IMR-90 (cell line): ENCODE results near the gene PRKACG. TPM values are rescaled to one million over a fixed set of nuclear protein-coding genes. Genes with fewer than 3 reads are reported as not detected.

ENCODE experiments used
- ATAC-seq: fragments of 200-7000 bp; cut with Tn5 transposase; 2 replicates; pipeline ENCODE4 v1.9.1; 2020; ENCODE audit warnings: low read depth, mild to moderate bottlenecking, moderate library complexity
- BruUV-seq: library from RNA; stranded (reverse); fragments of 400-500 nt; replicated peaks from 2 replicates; lab custom pipeline; 2021; lab: Mats Ljungman, UMichigan
- CTCF ChIA-PET: fragments of 300-600 bp; formaldehyde crosslinking; extraction: SDS; loops from one replicate; lab custom pipeline; 2021; ENCODE audit warnings: antibody characterized with exemption; lab: Yijun Ruan, JAX
- POLR2A ChIA-PET: fragments of 300-600 bp; sonication (Branson Sonifier 250); formaldehyde crosslinking; loops from one replicate; lab custom pipeline; 2022; ENCODE audit warnings: antibody characterized with exemption; ENCODE audit not compliant: unreplicated experiment; lab: Charles Lee
- DNase-seq: peaks from one replicate; pipeline ENCODE4 v3.0.0; 2013
- H2AFZ ChIP-seq: replicated peaks from 2 replicates; pipeline ENCODE3; 2013; ENCODE audit warnings: low read length, mild to moderate bottlenecking; ENCODE audit not compliant: poor library complexity
- H2AK5ac ChIP-seq: 2 replicates; pipeline ENCODE4 v1.6.1; 2013; ENCODE audit warnings: low read depth, low read length, inconsistent platforms
- H2AK9ac ChIP-seq: replicated peaks from 2 replicates; pipeline ENCODE3; 2013; ENCODE audit warnings: mild to moderate bottlenecking, low read depth, low read length, moderate library complexity; ENCODE audit not compliant: poor library complexity
- H2BK120ac ChIP-seq: 2 replicates; pipeline ENCODE4 v1.6.1; 2013; ENCODE audit warnings: low read depth, low read length, inconsistent platforms
- H2BK15ac ChIP-seq: 3 replicates; pipeline ENCODE4 v1.6.1; 2013; ENCODE audit warnings: low read depth, low read length, inconsistent platforms
- H2BK20ac ChIP-seq: 2 replicates; pipeline ENCODE4 v1.6.1; 2013; ENCODE audit warnings: low read depth, mild to moderate bottlenecking, inconsistent platforms, low read length, moderate library complexity
- H2BK5ac ChIP-seq: 2 replicates; pipeline ENCODE4 v1.6.1; 2013; ENCODE audit warnings: mild to moderate bottlenecking, low read depth, low read length, inconsistent platforms; ENCODE audit not compliant: poor library complexity, severe bottlenecking
- H3K14ac ChIP-seq: replicated peaks from 2 replicates; pipeline ENCODE4 v1.6.1; 2013; ENCODE audit warnings: low read depth, low read length, inconsistent platforms
- H3K18ac ChIP-seq: 2 replicates; pipeline ENCODE4 v1.6.1; 2013; ENCODE audit warnings: low read depth, low read length, control low read depth
- H3K23ac ChIP-seq: 2 replicates; pipeline ENCODE4 v1.6.1; 2013; ENCODE audit warnings: low read depth, low read length, inconsistent platforms
- H3K27ac ChIP-seq: 2 replicates; pipeline ENCODE4 v1.5.1; 2013; ENCODE audit warnings: mild to moderate bottlenecking, control low read depth, low read length; ENCODE audit not compliant: insufficient read depth
- H3K27me3 ChIP-seq: 2 replicates; pipeline ENCODE4 v1.6.1; 2013; ENCODE audit warnings: low read length; ENCODE audit not compliant: control insufficient read depth, insufficient read depth
- H3K36me3 ChIP-seq: 2 replicates; pipeline ENCODE4 v1.6.1; 2013; ENCODE audit warnings: low read length, mixed read lengths; ENCODE audit not compliant: control insufficient read depth, insufficient read depth
- H3K4ac ChIP-seq: 2 replicates; pipeline ENCODE4 v1.6.1; 2013; ENCODE audit warnings: low read depth, low read length, inconsistent platforms
- H3K4me1 ChIP-seq: 2 replicates; pipeline ENCODE4 v1.6.1; 2013; ENCODE audit warnings: low read length, mixed read lengths; ENCODE audit not compliant: control insufficient read depth, insufficient read depth
- H3K4me2 ChIP-seq: 2 replicates; pipeline ENCODE4 v1.6.1; 2013; ENCODE audit warnings: low read depth, mild to moderate bottlenecking, control low read depth, low read length, moderate library complexity
- H3K4me3 ChIP-seq: 2 replicates; pipeline ENCODE4 v1.5.1; 2013; ENCODE audit warnings: low read depth, mild to moderate bottlenecking, control low read depth, low read length, moderate library complexity; ENCODE audit not compliant: insufficient read depth
- H3K56ac ChIP-seq: 2 replicates; pipeline ENCODE4 v1.6.1; 2013; ENCODE audit warnings: low read length, inconsistent platforms; ENCODE audit not compliant: insufficient read depth; ENCODE audit errors: extremely low read depth
- H3K79me1 ChIP-seq, 2 experiments: 2 replicates each; pipeline ENCODE4 v1.6.1; 2013; ENCODE audit warnings: low read length in 2 of 2, inconsistent platforms in 1 of 2, low read depth in 1 of 2
- H3K9ac ChIP-seq: 2 replicates; pipeline ENCODE4 v1.6.1; 2013; ENCODE audit warnings: low read depth, low read length, control low read depth
- H3K9me1 ChIP-seq: 2 replicates; pipeline ENCODE4 v1.6.1; 2013; ENCODE audit warnings: low read length, inconsistent platforms; ENCODE audit not compliant: insufficient read depth
- H3K9me3 ChIP-seq: 2 replicates; pipeline ENCODE4 v1.6.1; 2013; ENCODE audit warnings: low read length; ENCODE audit not compliant: control insufficient read depth, insufficient read depth
- H4K20me1 ChIP-seq: 2 replicates; pipeline ENCODE4 v1.6.1; 2013; ENCODE audit warnings: low read length, inconsistent platforms; ENCODE audit not compliant: insufficient read depth
- H4K5ac ChIP-seq: 2 replicates; pipeline ENCODE4 v1.6.1; 2013; ENCODE audit warnings: mild to moderate bottlenecking, low read depth, low read length, control low read depth
- H4K8ac ChIP-seq, 2 experiments: 2 replicates each; pipeline ENCODE4 v1.6.1; 2013; ENCODE audit warnings: low read depth in 2 of 2, low read length in 2 of 2, control low read depth in 1 of 2, inconsistent platforms in 1 of 2
- H4K91ac ChIP-seq: 2 replicates; pipeline ENCODE4 v1.6.1; 2013; ENCODE audit warnings: low read depth, low read length, inconsistent platforms; ENCODE audit not compliant: insufficient read depth
- BHLHE40 ChIP-seq: fragments of 150-350 bp; IDR thresholded peaks from 2 replicates; pipeline ENCODE4 v1.6.1; 2016; ENCODE audit warnings: mild to moderate bottlenecking, low read depth, low read length
- CEBPB ChIP-seq: IDR thresholded peaks from 2 replicates; pipeline ENCODE4 v1.6.1; 2012; ENCODE audit warnings: low read depth, low read length, improper control_type of control experiment
- CHD1 ChIP-seq: IDR thresholded peaks from 2 replicates; pipeline ENCODE4 v1.6.1; 2012; ENCODE audit warnings: low read depth, low read length, improper control_type of control experiment
- CTCF ChIP-seq: conservative IDR thresholded peaks from 2 replicates; pipeline ENCODE4 v1.5.1; 2012; ENCODE audit warnings: mild to moderate bottlenecking, low read depth, low read length, improper control_type of control experiment
- ELK1 ChIP-seq: fragments of 150-350 bp; IDR thresholded peaks from 2 replicates; pipeline ENCODE4 v1.6.1; 2016; ENCODE audit warnings: low read depth, mild to moderate bottlenecking, low read length, moderate library complexity, borderline replicate concordance
- FOS ChIP-seq: fragments of 150-350 bp; IDR thresholded peaks from 2 replicates; pipeline ENCODE4 v1.6.1; 2016; ENCODE audit warnings: low read depth, low read length
- MAFK ChIP-seq: IDR thresholded peaks from 2 replicates; pipeline ENCODE4 v1.6.1; 2012; ENCODE audit warnings: low read depth, low read length, improper control_type of control experiment
- MAZ ChIP-seq: IDR thresholded peaks from 2 replicates; pipeline ENCODE4 v1.6.1; 2012; ENCODE audit warnings: low read depth, mild to moderate bottlenecking, low read length, improper control_type of control experiment, moderate library complexity, borderline replicate concordance
- MXI1 ChIP-seq: IDR thresholded peaks from 2 replicates; pipeline ENCODE4 v1.6.1; 2012; ENCODE audit warnings: low read depth, mild to moderate bottlenecking, low read length, moderate library complexity, borderline replicate concordance
- NFE2L2 ChIP-seq: fragments of 150-350 bp; IDR thresholded peaks from 2 replicates; pipeline ENCODE4 v1.6.1; 2016; ENCODE audit warnings: low read depth, mild to moderate bottlenecking, low read length
- POLR2A ChIP-seq: IDR thresholded peaks from 2 replicates; pipeline ENCODE4 v1.6.1; 2012; ENCODE audit warnings: mild to moderate bottlenecking, low read depth, low read length
- RAD21 ChIP-seq: IDR thresholded peaks from 2 replicates; pipeline ENCODE4 v1.6.1; 2012; ENCODE audit warnings: low read length, improper control_type of control experiment
- RCOR1 ChIP-seq: IDR thresholded peaks from 2 replicates; pipeline ENCODE4 v1.6.1; 2012; ENCODE audit warnings: mild to moderate bottlenecking, low read length, improper control_type of control experiment; ENCODE audit not compliant: insufficient replicate concordance
- RFX5 ChIP-seq: IDR thresholded peaks from 2 replicates; pipeline ENCODE4 v1.8.0; 2012; ENCODE audit warnings: low read depth, mild to moderate bottlenecking, low read length, moderate library complexity
- SMC3 ChIP-seq: fragments of 150-350 bp; IDR thresholded peaks from 2 replicates; pipeline ENCODE4 v1.6.1; 2016; ENCODE audit warnings: low read depth, mild to moderate bottlenecking, antibody characterized with exemption, low read length, moderate library complexity
- USF2 ChIP-seq: fragments of 150-350 bp; IDR thresholded peaks from 2 replicates; pipeline ENCODE4 v1.6.1; 2017; ENCODE audit warnings: mild to moderate bottlenecking, antibody characterized with exemption, low read length, low read depth
- WGBS, 2 experiments: methylation state at CpG; one replicate each; pipeline versions ENCODE4 v1.1.5 to v1.1.7; 2013; ENCODE audit warnings: missing lambda C conversion rate in 2 of 2; ENCODE audit not compliant: insufficient read length in 1 of 2; ENCODE audit errors: extremely low coverage in 2 of 2; 5-methylcytosine and 5-hydroxymethylcytosine counted together
- dilution Hi-C: fragments of 300-500 bp; cut with HindIII; formaldehyde crosslinking; loops from one replicate; pipeline ENCODE4 v1.14.3; 2018; ENCODE audit warnings: low sequenced_read_pairs; ENCODE audit not compliant: unreplicated experiment
- in situ Hi-C: fragments of 300-500 bp; cut with MboI; formaldehyde crosslinking; loops from 3 replicates; pipeline ENCODE4 v1.14.3; 2019; ENCODE audit warnings: low sequenced_read_pairs, inconsistent platforms, mixed read lengths
- intact Hi-C: fragments of 100-400 bp; cut with micrococcal nuclease; formaldehyde crosslinking; loops from 2 replicates; pipeline ENCODE4 v1.10.0; 2022
- polyA plus RNA-seq, 3 experiments: library from polyadenylated mRNA; depleted of rRNA; stranded (reverse); fragments of >200 nt; gene quantifications; 2 replicates each; pipeline ENCODE4 v1.2.3, GENCODE V29; 2012; ENCODE audit warnings: low replicate concordance in 1 of 3
- total RNA-seq: library from RNA; depleted of rRNA; stranded (reverse); fragments of >200 nt; gene quantifications from 2 replicates; pipeline ENCODE4 v1.2.3, GENCODE V29; 2012

The PRKACG gene
- total and polyA plus RNA-seq, 2 of the 4 experiments (the other 2 are of a cell fraction): not detected

- no peak overlapping the region for H3K4me2 ChIP-seq
- H3K4me1 ChIP-seq: peaks cover 8% of the 10 kb centered on the region
- TF ChIP-seq NFE2L2 (no peak), CTCF (no peak), POLR2A (no peak), RFX5 (no peak), ELK1 (no peak), MAFK (no peak), MXI1 (no peak), FOS (no peak), CHD1 (no peak), BHLHE40 (no peak), CEBPB (no peak), USF2 (no peak), SMC3 (no peak), RCOR1 (no peak), MAZ (no peak), RAD21 (no peak)
- no peak overlapping the region for H3K4ac ChIP-seq
- no peak for DNase-seq
- H3K4me3 ChIP-seq: no peak overlapping the region
- peaks cover under 1 to 13% of the 10 kb centered on the region in 2 experiments for H3K79me1 ChIP-seq
- no peaks in the 10 kb centered on the region; the same call in 1 of the 2 replicates for H3K9me1 ChIP-seq
- no peak overlapping the region for H4K5ac ChIP-seq
- dilution Hi-C loops: no loop called here
- H3K56ac ChIP-seq: no peak overlapping the region
- H2BK20ac ChIP-seq: no peak overlapping the region
- no peaks in the 10 kb centered on the region for H3K9me3 ChIP-seq
- ATAC-seq: no peak
- peaks cover 16% of the 10 kb centered on the region for H3K36me3 ChIP-seq
- no peak overlapping the region for H2BK15ac ChIP-seq
- H3K18ac ChIP-seq: no peak overlapping the region
- no peaks in the 10 kb centered on the region for H3K27me3 ChIP-seq
- H3K23ac ChIP-seq: no peak overlapping the region
- no peak overlapping the region for H3K27ac ChIP-seq
- no peak overlapping the region for H2AK5ac ChIP-seq
- ChIA-PET CTCF (no interaction called here), POLR2A (no interaction called here)
- intact Hi-C loops: no loop called here
- H2BK120ac ChIP-seq: no peak overlapping the region
- in situ Hi-C loops: no loop called here
- peak overlapping the region; percentile 66 for H2AK9ac ChIP-seq
- no TSS peak for BruUV-seq
- H4K91ac ChIP-seq: no peak overlapping the region
- no peaks in the 10 kb centered on the region; the same call in 1 of the 2 replicates for H4K20me1 ChIP-seq
- H4K8ac ChIP-seq: no peak overlapping the region
- H2BK5ac ChIP-seq: no peak overlapping the region
- H3K9ac ChIP-seq: no peak overlapping the region
- H3K14ac ChIP-seq: no peak overlapping the region
- WGBS, 2 experiments: 94% methylated on average over 2 of the region's 6 CpGs; no CpG with 5 or more reads in 1 of the 2 experiments
- H2AFZ ChIP-seq: no peak overlapping the region
Observed at GRCh38 chr9:69049094-69049493, 35.2 kb upstream of the PRKACG start.
